ENCODE data around the gene ELANE.

- TF ChIP-seq CTCF (IDR thresholded peaks at IDR 0.05; ENCODE audit: borderline replicate concordance, extremely low read depth, low read length, poor library complexity, severe bottlenecking) (no peak), EZH2 (IDR thresholded peaks at IDR 0.05; ENCODE audit: borderline replicate concordance, low read depth, low read length, severe bottlenecking) (no peak)
Measured at GRCh38 chr19:887072-887471, 35.0 kb downstream of the ELANE start.
